HG02840 (cell line): ENCODE data around the gene APOL6.
"Not testable (repeated sequence)": the region's sequence is repeated elsewhere in the genome, so short reads cannot be mapped to it uniquely, and the experiment has no call there.

Source experiments
- ATAC-seq: cut with Tn5 transposase; IDR thresholded peaks from one replicate; pipeline ENCODE4 v1.9.1; 2021; ENCODE audit warnings: mild to moderate bottlenecking, moderate library complexity, moderate number of reproducible peaks; ENCODE audit not compliant: unreplicated experiment, low FRiP score

Gene APOL6

DNA sequence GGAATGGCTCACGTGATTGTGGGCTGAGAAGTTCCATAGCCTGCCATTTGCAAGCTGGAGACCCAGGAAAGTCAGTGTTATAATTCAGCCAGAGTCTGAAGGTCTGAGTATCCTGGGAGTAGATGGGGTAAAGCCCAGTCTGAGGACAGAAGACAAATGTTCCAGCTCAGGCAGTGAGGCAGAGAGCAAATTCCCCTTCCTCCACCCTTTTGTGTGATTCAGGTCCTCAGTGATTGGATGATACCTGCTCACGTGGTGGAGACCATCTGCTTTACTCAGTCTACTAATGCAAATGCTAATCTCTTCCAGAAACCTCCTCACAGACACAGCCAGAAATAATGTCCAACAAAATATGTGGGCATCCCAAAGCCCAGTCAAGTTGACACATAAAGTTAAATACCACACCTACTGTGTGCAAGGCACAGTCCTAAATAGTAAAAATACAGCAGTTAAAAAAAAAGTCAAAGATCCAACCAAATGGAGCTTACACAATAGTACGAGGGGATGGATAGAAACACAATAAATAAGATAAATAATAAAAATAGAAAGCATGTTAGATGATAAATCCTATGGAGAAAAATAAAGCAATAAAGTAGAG is 13.2 kb upstream of the APOL6 start:
- no peak for ATAC-seq

DNA sequence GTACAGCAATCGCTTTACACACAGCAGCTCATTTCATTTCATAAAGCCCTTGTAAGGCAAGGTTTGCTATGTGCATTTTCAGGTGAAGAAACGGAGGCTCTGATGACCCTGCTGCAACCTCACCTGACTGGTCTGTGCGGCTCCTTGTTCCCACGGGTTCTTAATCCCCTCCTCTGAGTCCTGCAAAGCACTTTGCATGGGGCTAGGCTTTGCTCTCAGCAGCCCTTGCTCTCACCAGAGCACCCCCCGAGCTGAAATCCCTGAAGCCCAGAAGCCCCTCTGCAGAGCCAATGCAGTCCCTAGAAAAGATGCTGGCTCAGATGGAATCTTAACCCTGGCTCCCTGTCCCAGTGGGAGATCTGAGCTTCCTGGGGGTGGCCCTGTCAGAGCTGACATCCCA is 11.0 kb upstream of the APOL6 start:
- no peak for ATAC-seq

DNA sequence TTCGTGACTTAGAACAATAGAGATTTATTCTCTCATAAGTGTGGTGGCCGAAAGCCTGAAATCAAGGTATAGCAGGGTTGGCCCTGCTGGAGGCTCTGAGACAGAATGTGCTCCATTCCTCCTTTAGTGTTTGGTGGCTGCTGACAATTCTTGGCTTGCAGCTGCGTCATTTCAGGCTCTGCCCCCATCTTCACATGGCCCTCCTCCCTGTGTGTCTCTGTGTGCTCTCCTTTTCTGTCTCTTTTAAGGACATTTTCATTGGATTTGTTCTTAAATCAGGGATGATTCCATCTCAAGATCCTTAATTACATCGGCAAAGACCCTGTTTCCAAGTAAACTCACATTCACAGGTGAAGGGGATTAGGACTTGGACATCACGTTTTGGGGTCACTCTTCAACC is 10.2 kb upstream of the APOL6 start:
- ATAC-seq = no peak

DNA sequence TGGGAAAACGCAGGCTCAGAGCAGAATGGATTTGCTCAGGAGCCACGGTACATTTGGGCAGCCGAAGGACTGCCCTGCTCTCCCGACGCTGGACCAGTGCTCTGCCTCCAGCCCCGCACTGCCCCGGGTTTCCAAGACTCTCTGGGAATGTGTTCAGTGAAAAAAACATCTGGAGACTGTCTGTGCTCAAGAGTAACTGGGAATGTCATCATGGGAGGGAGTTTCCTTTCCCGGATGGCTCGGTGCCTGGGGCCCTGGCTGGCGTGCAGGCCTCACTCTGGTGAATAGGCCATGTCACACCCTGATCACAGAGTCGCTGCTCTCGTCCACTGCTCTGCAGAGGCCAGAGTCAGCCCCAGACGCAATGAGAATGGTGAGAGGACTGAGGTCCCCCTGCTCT is 9.8 kb upstream of the APOL6 start:
- ATAC-seq = no peak

DNA sequence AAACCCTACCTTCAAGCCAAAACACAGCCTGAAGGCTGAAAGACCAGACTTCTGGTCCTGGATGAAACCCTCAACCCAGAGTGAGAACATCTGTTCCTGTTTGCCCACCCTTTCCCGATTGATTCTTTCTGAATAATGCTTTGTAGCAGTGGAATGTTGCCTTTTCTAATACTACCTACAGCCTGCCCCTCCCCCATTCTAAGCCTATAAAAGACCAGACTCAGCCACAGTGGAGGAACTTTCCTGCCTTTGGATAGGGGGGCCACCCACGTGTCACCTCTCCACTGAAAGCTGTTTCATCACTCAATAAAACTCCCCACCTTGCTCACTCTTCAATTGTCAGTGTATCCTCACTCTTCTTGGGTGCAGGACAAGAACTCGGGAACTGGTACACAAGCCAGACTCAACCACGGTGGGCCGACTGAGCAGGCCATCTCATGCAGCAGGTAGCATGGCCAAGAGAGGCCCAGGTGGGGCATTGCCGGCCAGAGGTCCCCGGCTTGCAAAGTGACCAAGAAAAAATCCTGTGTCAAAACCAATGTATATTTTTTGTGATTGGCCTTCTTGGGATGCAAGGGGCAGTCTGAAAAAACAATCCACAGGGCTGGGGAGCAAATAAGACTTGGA is 6.6 kb upstream of the APOL6 start:
- ATAC-seq = no peak

GRCh38 chr22:35642305-35642741 is 5.9 kb upstream of the APOL6 start:
- ATAC-seq = no peak

DNA sequence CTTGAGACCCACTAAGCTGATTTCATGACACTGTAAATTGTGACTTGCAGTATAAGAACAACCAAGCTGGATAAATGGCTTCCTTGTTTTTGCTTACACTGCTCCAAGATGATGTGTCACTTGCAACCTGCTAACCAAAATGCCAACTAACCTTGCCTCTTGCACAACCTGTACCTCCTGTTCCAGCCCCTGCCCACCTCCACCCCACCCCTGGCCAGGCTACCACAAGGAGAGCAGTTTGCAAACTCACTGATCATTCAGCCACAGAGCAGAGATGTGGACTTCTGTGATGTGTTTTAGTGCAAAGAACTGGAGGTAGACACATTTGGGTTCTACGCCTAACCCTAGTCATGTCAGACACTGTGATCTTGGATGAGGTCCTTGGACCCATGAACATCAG is 4.3 kb upstream of the APOL6 start:
- no peak for ATAC-seq

DNA sequence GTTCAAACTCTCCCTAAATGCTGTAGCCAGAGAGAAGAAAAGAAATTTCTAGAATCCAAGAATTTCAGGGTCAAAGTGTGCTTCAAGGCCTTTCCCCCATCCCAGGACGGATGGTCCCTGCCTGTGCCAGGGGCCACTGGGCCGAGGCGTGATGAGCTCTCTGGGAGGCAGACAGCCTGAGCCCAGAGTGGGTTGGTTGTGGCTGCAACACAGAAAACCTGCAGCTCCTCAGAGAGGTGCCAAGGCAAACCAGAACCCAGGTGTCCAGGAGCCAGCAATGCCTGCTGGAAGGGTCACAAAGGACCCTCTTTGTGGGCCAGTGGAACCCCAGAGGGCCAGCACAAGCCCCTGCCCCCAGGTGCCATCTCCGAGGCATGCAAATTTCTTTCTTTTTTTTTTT is 2.6 kb upstream of the APOL6 start:
- no peak for ATAC-seq

- ATAC-seq = no peak
Measured at GRCh38 chr22:35649026-35649553, 844 bp downstream of the APOL6 start.

DNA sequence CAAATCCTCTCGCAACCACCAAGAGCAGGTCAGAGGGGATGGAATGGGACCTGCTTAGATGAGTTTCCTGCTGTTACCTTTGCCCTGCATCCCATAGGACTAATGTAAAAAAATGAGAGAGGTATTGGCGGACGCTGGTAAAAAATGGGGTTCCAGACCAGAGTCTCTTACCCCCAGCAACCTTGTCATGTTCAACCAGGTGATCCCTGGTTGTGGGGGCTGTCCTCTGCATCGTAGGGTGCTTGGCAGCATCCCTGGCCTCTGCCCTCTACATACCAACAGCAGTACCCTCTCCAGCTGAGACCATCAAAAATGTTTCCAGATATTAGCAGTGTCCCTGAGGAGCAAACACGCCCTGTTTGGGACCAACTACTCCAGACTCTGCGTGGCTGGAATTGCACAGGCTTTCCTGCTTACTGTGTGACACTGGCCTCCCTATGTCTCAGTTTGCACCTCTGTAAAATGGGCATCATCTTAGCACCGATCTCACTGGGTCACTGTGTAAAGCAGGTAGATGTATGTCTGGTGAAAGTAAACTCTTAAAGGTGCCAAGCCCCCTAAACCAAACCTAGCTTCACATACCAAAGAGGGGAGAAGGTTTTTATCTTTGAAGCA is 1.5 kb downstream of the APOL6 start:
- no peak for ATAC-seq

DNA sequence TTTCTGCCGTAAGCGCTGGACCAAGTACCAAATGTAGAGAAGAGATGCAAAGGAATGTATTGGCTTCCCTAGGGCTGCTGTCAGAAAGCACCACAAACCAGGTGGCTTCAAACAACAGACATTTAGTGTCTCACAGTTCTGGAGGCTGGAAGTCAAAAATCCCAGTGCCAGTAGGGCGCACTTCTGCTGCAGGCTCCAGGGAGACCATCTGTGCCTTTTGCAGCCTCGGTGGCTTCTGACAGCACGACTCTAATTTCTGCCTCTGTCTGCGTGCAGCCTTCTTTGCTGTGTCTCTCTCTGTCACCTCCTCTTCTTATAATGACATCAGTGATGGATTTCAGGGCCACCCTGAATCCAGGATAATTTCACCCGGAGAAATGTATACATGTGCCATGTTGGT is 2.8 kb downstream of the APOL6 start:
- no peak for ATAC-seq

DNA sequence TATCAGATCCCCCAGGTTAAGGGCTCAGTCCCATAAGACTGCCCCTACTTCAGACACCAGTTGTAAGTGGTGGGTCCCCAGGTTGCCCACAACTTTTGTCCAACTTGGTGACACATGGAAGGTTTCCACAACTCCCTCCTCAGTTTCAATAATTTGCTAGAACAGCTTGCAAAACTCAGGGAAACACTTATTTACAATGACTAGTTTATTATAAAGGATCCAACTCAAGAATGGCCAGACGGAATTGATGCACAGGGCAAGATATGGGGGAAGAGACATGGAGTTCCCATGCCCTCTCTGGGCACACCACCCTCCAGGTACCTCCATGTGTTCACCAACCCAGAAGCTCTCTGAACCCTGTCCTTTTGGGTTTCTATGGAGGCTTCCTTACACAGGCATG is 5.6 kb downstream of the APOL6 start:
- no peak for ATAC-seq

DNA sequence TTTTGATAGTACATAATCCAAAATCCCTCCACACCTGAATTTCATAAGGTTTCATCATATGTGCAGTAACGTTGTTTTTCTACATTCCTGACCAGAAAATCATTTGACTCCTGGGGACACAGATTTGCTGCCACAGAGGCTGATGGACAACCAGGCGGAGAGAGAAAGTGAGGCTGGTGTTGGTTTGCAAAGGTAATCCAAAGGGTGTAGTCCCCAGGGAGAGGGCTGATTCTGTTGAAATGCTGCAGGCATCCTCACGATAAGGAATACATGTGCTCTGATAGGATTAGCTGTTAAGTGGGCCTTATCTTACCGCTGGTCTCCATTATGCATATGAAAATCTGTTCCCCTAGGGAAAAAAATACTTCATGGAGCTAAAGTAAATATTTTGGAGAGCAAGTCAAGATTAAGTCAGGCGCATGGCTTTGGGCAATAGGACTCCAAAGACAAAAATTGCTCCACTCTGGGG is 8.1 kb downstream of the APOL6 start:
- no peak for ATAC-seq

- no peak for ATAC-seq
Measured at GRCh38 chr22:35657571-35658312, 9.5 kb downstream of the APOL6 start.

- ATAC-seq = no peak
Measured at GRCh38 chr22:35660291-35661127, 12.3 kb downstream of the APOL6 start.

DNA sequence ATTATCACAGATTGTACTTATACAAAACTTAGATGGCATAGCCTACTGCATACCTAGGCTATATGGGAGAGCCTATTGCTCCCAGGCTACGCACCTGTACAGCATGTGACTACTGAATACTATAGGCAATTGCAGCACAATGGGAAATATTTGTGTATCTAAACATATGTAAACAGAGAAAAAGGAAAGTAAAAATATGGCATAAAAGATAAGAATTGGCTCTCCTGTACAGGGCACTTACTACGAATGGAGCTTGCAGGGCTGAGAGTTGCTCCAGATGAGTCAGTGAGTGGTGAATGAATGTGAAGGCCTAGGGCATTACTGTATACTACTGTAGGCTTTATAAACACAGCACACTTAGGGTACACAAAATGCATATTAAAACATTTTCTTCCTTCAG is 13.2 kb downstream of the APOL6 start:
- ATAC-seq = no peak

DNA sequence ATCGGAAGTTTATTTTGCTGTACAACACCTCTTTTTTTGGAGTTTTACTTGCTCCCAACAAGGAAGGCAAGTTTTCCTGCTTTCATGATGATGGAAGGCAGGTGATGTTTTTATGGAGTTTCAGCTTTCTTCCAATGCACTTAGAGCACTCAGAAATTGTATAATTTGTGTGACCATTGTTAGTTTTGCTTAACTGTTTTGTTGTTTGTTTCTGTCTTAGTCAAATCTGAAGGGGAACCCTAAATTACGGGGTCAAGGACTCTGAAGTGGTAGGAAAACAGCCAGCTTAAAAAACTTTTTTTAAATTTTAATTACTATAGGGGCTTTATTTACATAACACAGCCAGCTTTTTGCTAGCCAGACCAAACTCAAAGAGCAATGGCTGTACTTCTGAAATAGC is 14.7 kb downstream of the APOL6 start:
- no peak for ATAC-seq

GRCh38 chr22:35663371-35663770 is 15.1 kb downstream of the APOL6 start:
- no peak for ATAC-seq

DNA sequence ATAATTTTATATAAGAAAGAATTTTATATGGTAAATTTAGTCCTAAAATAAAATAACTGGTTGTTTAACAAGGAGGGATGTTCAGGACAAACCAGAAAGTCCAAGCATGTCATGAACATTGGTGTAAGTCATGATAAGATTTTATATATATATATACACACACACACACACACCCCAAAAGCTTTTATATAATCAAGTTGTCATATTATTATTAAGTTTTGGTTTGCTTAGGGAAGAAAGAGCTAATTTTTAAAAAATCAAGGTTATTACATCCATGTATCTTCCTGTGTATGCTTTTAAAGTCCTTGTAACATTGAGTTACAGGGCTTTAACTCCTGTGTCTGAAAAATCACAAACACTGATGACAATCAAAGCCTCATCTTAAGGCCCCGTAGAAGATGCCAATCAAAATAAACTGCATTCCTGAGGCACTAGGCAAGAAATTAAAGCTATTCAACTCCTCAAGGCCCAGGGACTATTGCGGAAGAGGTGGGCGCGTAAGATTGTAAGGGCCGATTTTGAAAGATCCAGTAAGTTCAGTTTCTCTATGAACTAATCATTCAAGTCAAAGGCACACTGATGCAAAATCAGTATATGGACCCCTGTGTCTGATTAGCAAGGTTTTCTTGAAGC is 16.8 kb downstream of the APOL6 start:
- no peak for ATAC-seq

DNA sequence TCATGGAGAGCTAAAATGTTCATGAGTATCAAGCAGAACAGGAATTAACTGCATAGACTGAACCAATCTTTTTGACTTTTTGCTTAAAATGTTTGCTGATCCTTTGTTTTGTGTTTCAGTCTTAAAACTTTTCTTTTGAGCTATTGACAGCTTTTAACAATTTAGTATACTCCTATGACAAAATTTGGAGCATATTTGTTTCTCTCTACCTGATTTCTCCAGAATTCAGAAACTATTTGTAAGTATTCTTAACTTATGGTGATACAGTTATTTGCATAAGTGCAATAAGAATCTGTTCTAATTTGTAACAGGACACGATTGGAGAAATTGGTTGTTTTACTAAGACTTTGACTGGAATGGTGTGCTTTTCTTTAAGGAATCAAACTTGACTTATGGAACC is 18.5 kb downstream of the APOL6 start:
- not testable (repeated sequence) for ATAC-seq
